Measurements from ENCODE around the gene RALY.
A peak's percentile ranks its signal among the peaks of the same experiment; 100 is the strongest.

RALY gene

DNA sequence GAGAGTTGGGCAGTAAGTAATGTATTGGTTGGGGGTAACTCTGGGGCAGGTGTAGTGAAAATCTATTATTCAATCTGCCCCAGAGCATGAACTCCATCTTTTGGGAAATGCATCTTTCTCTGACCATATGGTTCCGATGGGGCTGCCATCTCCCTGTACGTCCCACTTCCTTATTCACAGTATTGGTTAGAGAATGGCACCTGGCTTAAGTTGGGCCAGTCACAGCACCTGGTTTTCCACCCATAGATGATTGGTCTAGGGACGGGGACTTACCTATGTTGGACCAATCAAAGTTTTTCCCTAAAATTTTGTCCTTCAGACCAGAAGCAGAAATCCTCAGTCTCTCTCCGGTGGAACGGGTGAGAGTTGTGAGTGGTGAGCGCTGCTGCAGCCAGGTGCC, 2.2 kb upstream of the RALY start:
- Histone ChIP-seq H3K9ac (no peak overlapping the region), H3K27me3 (ENCODE audit: control insufficient read depth, insufficient read depth, low read length) (no peaks in the 10 kb centered on the region), H3K4me3 (ENCODE audit: low read depth, low read length) (no peak overlapping the region), H3K4me2 (ENCODE audit: low read length) (no peak overlapping the region), H3K27ac (no peak overlapping the region), H3K9me3 (ENCODE audit: control insufficient read depth, low read length) (no peaks in the 10 kb centered on the region), H3K4me1 (peaks cover 13% of the 10 kb centered on the region), H2AFZ (no peak overlapping the region), H3K79me2 (peaks cover 21% of the 10 kb centered on the region), H3K36me3 (ENCODE audit: control insufficient read depth, insufficient read depth, low read length) (no peaks in the 10 kb centered on the region)
- TF ChIP-seq, protein P1, sequence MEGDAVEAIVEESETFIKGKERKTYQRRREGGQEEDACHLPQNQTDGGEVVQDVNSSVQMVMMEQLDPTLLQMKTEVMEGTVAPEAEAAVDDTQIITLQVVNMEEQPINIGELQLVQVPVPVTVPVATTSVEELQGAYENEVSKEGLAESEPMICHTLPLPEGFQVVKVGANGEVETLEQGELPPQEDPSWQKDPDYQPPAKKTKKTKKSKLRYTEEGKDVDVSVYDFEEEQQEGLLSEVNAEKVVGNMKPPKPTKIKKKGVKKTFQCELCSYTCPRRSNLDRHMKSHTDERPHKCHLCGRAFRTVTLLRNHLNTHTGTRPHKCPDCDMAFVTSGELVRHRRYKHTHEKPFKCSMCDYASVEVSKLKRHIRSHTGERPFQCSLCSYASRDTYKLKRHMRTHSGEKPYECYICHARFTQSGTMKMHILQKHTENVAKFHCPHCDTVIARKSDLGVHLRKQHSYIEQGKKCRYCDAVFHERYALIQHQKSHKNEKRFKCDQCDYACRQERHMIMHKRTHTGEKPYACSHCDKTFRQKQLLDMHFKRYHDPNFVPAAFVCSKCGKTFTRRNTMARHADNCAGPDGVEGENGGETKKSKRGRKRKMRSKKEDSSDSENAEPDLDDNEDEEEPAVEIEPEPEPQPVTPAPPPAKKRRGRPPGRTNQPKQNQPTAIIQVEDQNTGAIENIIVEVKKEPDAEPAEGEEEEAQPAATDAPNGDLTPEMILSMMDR (IDR thresholded peaks at IDR 0.05): no peak

- Histone ChIP-seq H3K79me2 (peaks cover 29% of the 10 kb centered on the region), H3K27ac (peak overlapping the region; percentile 95), H3K4me1 (peaks cover 15% of the 10 kb centered on the region), H3K4me3 (ENCODE audit: low read depth, low read length) (peak overlapping the region; percentile 95), H3K9me3 (ENCODE audit: control insufficient read depth, low read length) (no peaks in the 10 kb centered on the region), H3K4me2 (ENCODE audit: low read length) (peak overlapping the region; percentile 66), H3K27me3 (ENCODE audit: control insufficient read depth, insufficient read depth, low read length) (no peaks in the 10 kb centered on the region), H3K9ac (no peak overlapping the region), H3K36me3 (ENCODE audit: control insufficient read depth, insufficient read depth, low read length) (no peaks in the 10 kb centered on the region), H2AFZ (peak overlapping the region; percentile 78)
- TF ChIP-seq, protein P1 (IDR thresholded peaks at IDR 0.05): no peak
Observed at GRCh38 chr20:33992145-33992922, 1.4 kb upstream of the RALY start.

- peak overlapping the region; percentile 92 for H2AFZ ChIP-seq
- peaks cover 17% of the 10 kb centered on the region for H3K4me1 ChIP-seq
- no peaks in the 10 kb centered on the region for H3K27me3 ChIP-seq (ENCODE audit: control insufficient read depth, insufficient read depth, low read length)
- peak overlapping the region; percentile 95 for H3K4me3 ChIP-seq (ENCODE audit: low read depth, low read length)
- H3K9ac ChIP-seq: no peak overlapping the region
- peak overlapping the region; percentile 73 for H3K4me2 ChIP-seq (ENCODE audit: low read length)
- peaks cover 36% of the 10 kb centered on the region for H3K79me2 ChIP-seq
- no peaks in the 10 kb centered on the region for H3K9me3 ChIP-seq (ENCODE audit: control insufficient read depth, low read length)
- no peaks in the 10 kb centered on the region for H3K36me3 ChIP-seq (ENCODE audit: control insufficient read depth, insufficient read depth, low read length)
- TF ChIP-seq, protein P1 (IDR thresholded peaks at IDR 0.05): no peak
- peak overlapping the region; percentile 95 for H3K27ac ChIP-seq
Observed at GRCh38 chr20:33992923-33993575, 662 bp upstream of the RALY start.

- Histone ChIP-seq H3K27me3 (ENCODE audit: control insufficient read depth, insufficient read depth, low read length) (no peaks in the 10 kb centered on the region), H3K9me3 (ENCODE audit: control insufficient read depth, low read length) (no peaks in the 10 kb centered on the region), H3K4me1 (peaks cover 17% of the 10 kb centered on the region), H3K27ac (peak overlapping the region; percentile 95), H3K4me2 (ENCODE audit: low read length) (peak overlapping the region; percentile 73), H2AFZ (peak overlapping the region; percentile 92), H3K79me2 (peaks cover 50% of the 10 kb centered on the region), H3K9ac (peak overlapping the region; percentile 96), H3K4me3 (ENCODE audit: low read depth, low read length) (peak overlapping the region; percentile 95), H3K36me3 (ENCODE audit: control insufficient read depth, insufficient read depth, low read length) (no peaks in the 10 kb centered on the region)
- TF ChIP-seq, protein P1 (IDR thresholded peaks at IDR 0.05): no peak
Observed at GRCh38 chr20:33994222-33994913, 657 bp downstream of the RALY start.

Data from parathyroid adenoma (tissue), 2 donors.